Measurements from ENCODE around the gene MACROD2.

- no peak for TF ChIP-seq CTCF (IDR thresholded peaks at IDR 0.05; ENCODE audit: low read depth, low read length, missing input control)
- no peak for TF ChIP-seq REST (IDR thresholded peaks at IDR 0.05)
- TF ChIP-seq, protein P1, sequence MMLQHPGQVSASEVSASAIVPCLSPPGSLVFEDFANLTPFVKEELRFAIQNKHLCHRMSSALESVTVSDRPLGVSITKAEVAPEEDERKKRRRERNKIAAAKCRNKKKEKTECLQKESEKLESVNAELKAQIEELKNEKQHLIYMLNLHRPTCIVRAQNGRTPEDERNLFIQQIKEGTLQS (IDR thresholded peaks at IDR 0.05), result no peak
- peak; percentile 27 for TF ChIP-seq YY1 (IDR thresholded peaks at IDR 0.05)
- peak; percentile 32 to 34 for TF ChIP-seq RAD21 (IDR thresholded peaks at IDR 0.05)
- TF ChIP-seq RXRA (IDR thresholded peaks at IDR 0.05), result peak in 1 of 2 donors; percentile 27
- peak; percentile 35 for TF ChIP-seq SP1 (IDR thresholded peaks at IDR 0.05)
- TF ChIP-seq FOXA2 (IDR thresholded peaks at IDR 0.05), result no peak
Measured at GRCh38 chr20:14415467-14415866, 420.2 kb downstream of the MACROD2 start.

All from liver (tissue), 3 donors.